ENCODE results near the gene SMIM45.

SMIM45 gene

GRCh38 chr22:41970601-41971000 is 18.7 kb downstream of the SMIM45 start:
- DNase-seq (ENCODE audit: low spot score), result no peak

- DNase-seq (ENCODE audit: low spot score), result no peak
These were observed 19.5 kb downstream of the SMIM45 start for GRCh38 chr22:41971431-41971830.

GRCh38 chr22:41974691-41975290 is 22.8 kb downstream of the SMIM45 start:
- DNase-seq (ENCODE audit: low spot score), result no peak

GRCh38 chr22:41975299-41976069 is 23.5 kb downstream of the SMIM45 start:
- no peak for DNase-seq (ENCODE audit: low spot score)

GRCh38 chr22:41976070-41976901 is 24.3 kb downstream of the SMIM45 start:
- DNase-seq (ENCODE audit: low spot score), result peak; percentile 27

- no peak for DNase-seq (ENCODE audit: low spot score)
These were observed 25.1 kb downstream of the SMIM45 start for GRCh38 chr22:41976961-41977566.

GRCh38 chr22:41978732-41979131 is 26.8 kb downstream of the SMIM45 start:
- DNase-seq (ENCODE audit: low spot score), result no peak

GRCh38 chr22:41979423-41980250 is 27.7 kb downstream of the SMIM45 start:
- no peak for DNase-seq (ENCODE audit: low spot score)

- DNase-seq (ENCODE audit: low spot score), result no peak
These were observed 30.9 kb downstream of the SMIM45 start for GRCh38 chr22:41982865-41983264.

GRCh38 chr22:41983513-41984405 is 31.8 kb downstream of the SMIM45 start:
- no peak for DNase-seq (ENCODE audit: low spot score)

- DNase-seq (ENCODE audit: low spot score), result no peak
These were observed 35.3 kb downstream of the SMIM45 start for GRCh38 chr22:41987276-41987675.

GRCh38 chr22:41989246-41989645 is 37.3 kb downstream of the SMIM45 start:
- no peak for DNase-seq (ENCODE audit: low spot score)

- no peak for DNase-seq (ENCODE audit: low spot score)
These were observed 39.2 kb downstream of the SMIM45 start for GRCh38 chr22:41991111-41991510.

GRCh38 chr22:41992496-41992895 is 40.5 kb downstream of the SMIM45 start:
- no peak for DNase-seq (ENCODE audit: low spot score)

- DNase-seq (ENCODE audit: low spot score), result no peak
These were observed 43.3 kb downstream of the SMIM45 start for GRCh38 chr22:41995211-41995610.

GRCh38 chr22:41996826-41997225 is 44.9 kb downstream of the SMIM45 start:
- DNase-seq (ENCODE audit: low spot score), result no peak

- DNase-seq (ENCODE audit: low spot score), result peak; percentile 90
These were observed 46.7 kb downstream of the SMIM45 start, which contains the start of gene WBP2NL for GRCh38 chr22:41998361-41999261. Gene WBP2NL (plus strand): TSS chr22:41998788. CDS start chr22:41998819, 31 bp downstream.

- DNase-seq (ENCODE audit: low spot score), result no peak
These were observed 48.5 kb downstream of the SMIM45 start for GRCh38 chr22:42000466-42000865.

GRCh38 chr22:42001121-42001520 is 49.2 kb downstream of the SMIM45 start:
- no peak for DNase-seq (ENCODE audit: low spot score)
